ENCODE data around the gene MPP3.

The MPP3 gene

DNA sequence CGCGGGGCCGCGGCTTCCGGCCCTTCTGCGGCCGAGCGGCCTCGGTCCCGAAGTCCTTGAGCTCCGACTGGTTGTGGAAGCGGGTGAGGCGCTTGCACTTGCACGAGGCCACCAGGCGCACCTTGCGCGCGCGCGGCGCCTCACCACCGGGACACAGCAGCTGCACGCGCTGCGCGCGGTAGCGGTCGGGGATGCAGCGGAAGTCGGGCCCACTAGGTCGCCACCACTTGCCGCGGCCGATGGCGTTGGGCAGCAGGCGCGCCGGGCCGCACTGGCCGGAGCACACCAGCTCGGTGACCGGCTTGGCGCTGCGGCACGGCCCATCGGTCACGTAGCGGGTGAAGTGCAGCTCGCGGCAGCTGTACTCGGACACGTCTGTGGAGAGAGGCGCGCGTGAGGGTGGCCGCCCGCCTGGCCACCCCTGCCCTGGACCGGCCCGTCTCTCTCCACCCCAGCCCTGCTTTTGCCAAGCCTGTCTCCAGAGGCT, 77.5 kb downstream of the MPP3 start:
- H2AFZ ChIP-seq (ENCODE audit: low read depth): no peak overlapping the region
- H3K27me3 ChIP-seq (ENCODE audit: insufficient read depth, low read depth): no peaks in the 10 kb centered on the region
- no peak overlapping the region for H3K4me2 ChIP-seq
- no peaks in the 10 kb centered on the region for H3K79me2 ChIP-seq (ENCODE audit: insufficient read depth, low read depth)
- no peak overlapping the region for H3K27ac ChIP-seq
- TF ChIP-seq, protein P1, sequence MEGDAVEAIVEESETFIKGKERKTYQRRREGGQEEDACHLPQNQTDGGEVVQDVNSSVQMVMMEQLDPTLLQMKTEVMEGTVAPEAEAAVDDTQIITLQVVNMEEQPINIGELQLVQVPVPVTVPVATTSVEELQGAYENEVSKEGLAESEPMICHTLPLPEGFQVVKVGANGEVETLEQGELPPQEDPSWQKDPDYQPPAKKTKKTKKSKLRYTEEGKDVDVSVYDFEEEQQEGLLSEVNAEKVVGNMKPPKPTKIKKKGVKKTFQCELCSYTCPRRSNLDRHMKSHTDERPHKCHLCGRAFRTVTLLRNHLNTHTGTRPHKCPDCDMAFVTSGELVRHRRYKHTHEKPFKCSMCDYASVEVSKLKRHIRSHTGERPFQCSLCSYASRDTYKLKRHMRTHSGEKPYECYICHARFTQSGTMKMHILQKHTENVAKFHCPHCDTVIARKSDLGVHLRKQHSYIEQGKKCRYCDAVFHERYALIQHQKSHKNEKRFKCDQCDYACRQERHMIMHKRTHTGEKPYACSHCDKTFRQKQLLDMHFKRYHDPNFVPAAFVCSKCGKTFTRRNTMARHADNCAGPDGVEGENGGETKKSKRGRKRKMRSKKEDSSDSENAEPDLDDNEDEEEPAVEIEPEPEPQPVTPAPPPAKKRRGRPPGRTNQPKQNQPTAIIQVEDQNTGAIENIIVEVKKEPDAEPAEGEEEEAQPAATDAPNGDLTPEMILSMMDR (conservative IDR thresholded peaks at IDR 0.05; ENCODE audit: low read depth, low read length): no peak
- no peaks in the 10 kb centered on the region for H3K36me3 ChIP-seq (ENCODE audit: insufficient read depth)
- no peak overlapping the region for H3K9ac ChIP-seq
- no peak overlapping the region for H3K4me3 ChIP-seq (IDR thresholded peaks at IDR 0.05; ENCODE audit: insufficient read depth, low read depth, low read length)
- peaks cover 16% of the 10 kb centered on the region for H3K4me1 ChIP-seq (ENCODE audit: low read depth, poor library complexity, severe bottlenecking)
- H4K20me1 ChIP-seq (ENCODE audit: insufficient read depth): no peaks in the 10 kb centered on the region

DNA sequence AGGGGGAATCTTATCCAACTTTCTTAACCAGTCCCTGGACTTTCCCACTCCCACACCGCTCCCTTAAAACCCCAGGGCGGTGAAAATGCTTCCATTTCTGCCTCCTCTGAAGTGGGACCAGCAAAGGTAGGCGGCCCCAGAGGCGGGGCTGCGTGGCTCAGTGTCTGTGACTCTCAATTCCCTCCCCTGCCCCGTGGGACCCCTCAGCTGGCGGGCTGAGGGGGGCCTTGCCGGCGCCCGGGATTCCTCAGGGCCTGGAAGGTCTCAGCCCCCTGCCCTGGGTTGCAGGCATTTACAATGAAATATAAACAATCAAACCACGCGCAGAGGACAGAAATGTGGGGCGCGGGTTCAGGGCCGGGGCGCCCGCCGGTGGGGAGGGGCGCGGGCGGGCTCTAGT, 78.0 kb downstream of the MPP3 start:
- Histone ChIP-seq H3K27ac (no peak overlapping the region), H3K9ac (no peak overlapping the region), H2AFZ (ENCODE audit: low read depth) (no peak overlapping the region), H3K4me2 (no peak overlapping the region), H3K4me3 (IDR thresholded peaks at IDR 0.05; ENCODE audit: insufficient read depth, low read depth, low read length) (no peak overlapping the region), H4K20me1 (ENCODE audit: insufficient read depth) (no peaks in the 10 kb centered on the region), H3K79me2 (ENCODE audit: insufficient read depth, low read depth) (no peaks in the 10 kb centered on the region), H3K36me3 (ENCODE audit: insufficient read depth) (no peaks in the 10 kb centered on the region), H3K4me1 (ENCODE audit: low read depth, poor library complexity, severe bottlenecking) (peaks cover 16% of the 10 kb centered on the region), H3K27me3 (ENCODE audit: insufficient read depth, low read depth) (no peaks in the 10 kb centered on the region)
- TF ChIP-seq, protein P1 (conservative IDR thresholded peaks at IDR 0.05; ENCODE audit: low read depth, low read length): no peak

DNA sequence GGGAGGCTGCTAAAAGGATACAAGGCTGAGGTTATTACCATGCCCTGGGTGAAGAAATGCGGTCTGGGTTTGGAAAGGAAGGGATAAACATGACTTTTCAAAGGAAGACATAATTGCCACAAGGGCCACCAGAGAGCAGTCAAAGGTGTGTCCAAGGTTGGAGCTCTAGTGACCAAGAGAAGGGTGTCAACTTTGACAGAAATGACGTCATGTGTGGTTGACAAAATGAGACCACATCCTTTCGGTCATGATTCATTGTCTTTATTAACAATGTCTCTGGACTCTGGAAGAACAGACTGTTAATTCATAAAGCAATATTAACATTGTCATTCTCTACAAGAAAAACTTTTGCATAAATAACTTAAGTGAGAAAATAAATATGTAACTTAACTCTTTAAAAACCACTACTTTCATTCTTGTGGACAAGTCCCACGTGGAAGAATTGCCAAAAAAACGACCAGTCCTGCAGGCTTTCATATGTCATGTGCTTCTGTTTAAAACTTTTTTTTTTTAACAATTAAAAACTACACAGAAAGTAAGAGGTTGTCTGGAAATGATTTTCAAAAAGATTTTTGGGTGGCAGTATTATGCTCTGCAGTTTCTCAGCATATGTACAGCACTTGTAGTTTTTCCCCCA, 79.3 kb downstream of the MPP3 start:
- H3K4me2 ChIP-seq: no peak overlapping the region; the same call in 1 of the 2 replicates
- H3K36me3 ChIP-seq (ENCODE audit: insufficient read depth): no peaks in the 10 kb centered on the region
- no peaks in the 10 kb centered on the region for H4K20me1 ChIP-seq (ENCODE audit: insufficient read depth)
- no peak overlapping the region for H2AFZ ChIP-seq (ENCODE audit: low read depth)
- no peaks in the 10 kb centered on the region for H3K79me2 ChIP-seq (ENCODE audit: insufficient read depth, low read depth)
- H3K9ac ChIP-seq: no peak overlapping the region
- no peaks in the 10 kb centered on the region; the same call in 1 of the 2 replicates for H3K27me3 ChIP-seq (ENCODE audit: insufficient read depth, low read depth)
- H3K27ac ChIP-seq: no peak overlapping the region
- TF ChIP-seq, protein P1 (conservative IDR thresholded peaks at IDR 0.05; ENCODE audit: low read depth, low read length): no peak
- H3K4me3 ChIP-seq (IDR thresholded peaks at IDR 0.05; ENCODE audit: insufficient read depth, low read depth, low read length): no peak overlapping the region
- peaks cover 10% of the 10 kb centered on the region for H3K4me1 ChIP-seq (ENCODE audit: low read depth, poor library complexity, severe bottlenecking)
